Measurements from ENCODE around the gene PUSL1. TPM values are rescaled to one million over a fixed set of nuclear protein-coding genes. Genes with fewer than 3 reads are reported as not detected.

Gene PUSL1
- polyA plus RNA-seq, 1 donor (not counting 4 experiments of a cell fraction or from before 2014, with no cell fraction given), result 11.4 TPM

DNA sequence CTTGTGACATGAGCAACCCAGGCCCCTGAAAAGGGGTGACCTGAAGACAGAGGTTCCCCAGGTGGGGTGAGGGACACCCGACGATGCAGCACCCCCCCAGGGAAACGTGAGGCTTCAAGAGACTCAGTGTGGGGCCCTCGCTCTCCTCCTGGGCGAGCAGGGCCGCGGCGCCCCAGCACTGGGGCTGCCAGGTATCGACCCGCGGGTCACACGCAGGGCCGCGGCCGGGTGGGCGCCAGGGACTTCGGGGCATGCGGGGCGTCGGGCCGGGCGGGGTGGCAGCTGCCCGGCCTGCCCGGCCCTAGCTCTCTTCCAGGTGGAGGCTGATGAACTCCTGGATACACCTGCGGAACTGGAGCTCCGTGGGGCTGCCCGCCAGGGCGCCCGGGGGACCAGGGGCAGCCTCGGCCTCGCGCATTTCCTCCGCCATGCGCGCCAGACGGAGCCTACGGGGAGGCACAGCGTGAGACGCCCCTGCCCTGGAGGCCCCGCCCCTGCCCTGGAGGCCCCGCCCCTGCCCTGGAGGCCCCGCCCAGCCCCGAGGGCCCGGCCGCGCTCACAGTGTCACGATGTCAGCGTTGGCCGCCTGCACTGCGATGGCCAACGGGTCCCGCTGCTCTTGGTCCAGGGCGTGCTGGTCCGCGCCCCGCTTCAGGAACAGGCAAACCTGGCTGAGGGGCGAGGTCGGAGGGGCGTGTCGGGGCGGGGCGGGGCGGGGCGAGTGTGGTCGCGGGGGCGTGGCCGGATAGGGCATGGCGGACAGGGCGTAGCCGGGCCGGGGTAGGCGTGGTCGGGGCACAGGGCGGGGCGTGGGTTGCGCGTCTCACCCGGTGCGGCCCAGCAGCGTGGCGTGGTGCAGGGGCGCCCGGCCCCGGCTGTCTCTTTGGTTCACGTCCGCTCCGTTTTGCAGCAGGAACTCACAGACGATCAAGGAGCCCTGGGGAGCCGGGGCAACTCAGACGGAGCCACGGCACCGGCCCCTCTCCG, 14.8 kb upstream of the PUSL1 start:
- H3K9ac ChIP-seq (ENCODE audit: control insufficient read depth, extremely low read depth, insufficient read depth, low read length), result no peak overlapping the region
- no peaks in the 10 kb centered on the region for H3K36me3 ChIP-seq (ENCODE audit: control insufficient read depth in 2 of 2, extremely low read depth in 1 of 2, insufficient read depth in 2 of 2, low read length in 2 of 2)
- peaks cover 6% of the 10 kb centered on the region for H4K20me1 ChIP-seq (ENCODE audit: control insufficient read depth, extremely low read depth, insufficient read depth, low read length)
- DNase-seq (ENCODE audit: low read depth, low spot score), result no peak
- no peak overlapping the region for H3K4me3 ChIP-seq (ENCODE audit: control insufficient read depth in 2 of 3, extremely low read depth in 1 of 3, insufficient read depth in 2 of 3, low read depth in 1 of 3, low read length in 3 of 3)
- H2AFZ ChIP-seq (ENCODE audit: control insufficient read depth, low read length), result no peak overlapping the region
- H3K79me2 ChIP-seq (ENCODE audit: control insufficient read depth, insufficient read depth, low read length), result no peaks in the 10 kb centered on the region
- H3K27me3 ChIP-seq (ENCODE audit: control insufficient read depth, extremely low read depth, insufficient read depth, low read length), result peaks cover 5% of the 10 kb centered on the region
- no peak overlapping the region for H3K27ac ChIP-seq (ENCODE audit: control insufficient read depth, insufficient read depth, low read length)
- H3K9me3 ChIP-seq (ENCODE audit: control insufficient read depth, low read depth, low read length), result no peaks in the 10 kb centered on the region
- FAIRE-seq, result no peak
- dilution Hi-C loops (cut with MboI; ENCODE audit: extremely low pct_ligation_motif_present, low sequenced_read_pairs), result no loop called here
- no peak for TF ChIP-seq EZH2 (IDR thresholded peaks at IDR 0.05; ENCODE audit: low read length)
- no peak for TF ChIP-seq CTCF (optimal IDR thresholded peaks at IDR 0.05 in 1 of 3, IDR thresholded peaks at IDR 0.05 in 1 of 3, conservative IDR thresholded peaks at IDR 0.05 in 1 of 3; ENCODE audit: extremely low read depth in 1 of 3, insufficient read depth in 2 of 3, low read length in 3 of 3)
- H3K9me1 ChIP-seq (ENCODE audit: control insufficient read depth, extremely low read depth, insufficient read depth, low read length), result no peaks in the 10 kb centered on the region
- peaks cover 9% of the 10 kb centered on the region for H3K4me1 ChIP-seq (ENCODE audit: control insufficient read depth, extremely low read depth, insufficient read depth, low read length)
- no peak overlapping the region for H3K4me2 ChIP-seq (ENCODE audit: control insufficient read depth, extremely low read depth, insufficient read depth, low read depth, low read length)

- H3K27me3 ChIP-seq (ENCODE audit: control insufficient read depth, extremely low read depth, insufficient read depth, low read length), result peaks cover 5% of the 10 kb centered on the region
- no peak overlapping the region for H3K4me3 ChIP-seq (ENCODE audit: control insufficient read depth in 2 of 3, extremely low read depth in 1 of 3, insufficient read depth in 2 of 3, low read depth in 1 of 3, low read length in 3 of 3)
- H3K9me3 ChIP-seq (ENCODE audit: control insufficient read depth, low read depth, low read length), result no peaks in the 10 kb centered on the region
- H3K9ac ChIP-seq (ENCODE audit: control insufficient read depth, extremely low read depth, insufficient read depth, low read length), result no peak overlapping the region
- no peaks in the 10 kb centered on the region for H3K79me2 ChIP-seq (ENCODE audit: control insufficient read depth, insufficient read depth, low read length)
- H3K4me1 ChIP-seq (ENCODE audit: control insufficient read depth, extremely low read depth, insufficient read depth, low read length), result peaks cover 9% of the 10 kb centered on the region
- peaks cover 0 to 1% of the 10 kb centered on the region in 2 experiments for H3K36me3 ChIP-seq (ENCODE audit: control insufficient read depth in 2 of 2, extremely low read depth in 1 of 2, insufficient read depth in 2 of 2, low read length in 2 of 2)
- H3K4me2 ChIP-seq (ENCODE audit: control insufficient read depth, extremely low read depth, insufficient read depth, low read depth, low read length), result no peak overlapping the region
- FAIRE-seq, result no peak
- TF ChIP-seq EZH2 (IDR thresholded peaks at IDR 0.05; ENCODE audit: low read length) (no peak), CTCF (optimal IDR thresholded peaks at IDR 0.05 in 1 of 3, IDR thresholded peaks at IDR 0.05 in 1 of 3, conservative IDR thresholded peaks at IDR 0.05 in 1 of 3; ENCODE audit: extremely low read depth in 1 of 3, insufficient read depth in 2 of 3, low read length in 3 of 3) (no peak)
- H4K20me1 ChIP-seq (ENCODE audit: control insufficient read depth, extremely low read depth, insufficient read depth, low read length), result peaks cover 6% of the 10 kb centered on the region
- H3K9me1 ChIP-seq (ENCODE audit: control insufficient read depth, extremely low read depth, insufficient read depth, low read length), result no peaks in the 10 kb centered on the region
- no peak overlapping the region for H3K27ac ChIP-seq (ENCODE audit: control insufficient read depth, insufficient read depth, low read length)
- no peak overlapping the region for H2AFZ ChIP-seq (ENCODE audit: control insufficient read depth, low read length)
- dilution Hi-C loops (cut with MboI; ENCODE audit: extremely low pct_ligation_motif_present, low sequenced_read_pairs), result no loop called here
- no peak for DNase-seq (ENCODE audit: low read depth, low spot score)
Observed at GRCh38 chr1:1294250-1294890, 14.0 kb upstream of the PUSL1 start.

All from keratinocyte (primary cell).